Psoas muscle (tissue), 8 donors: ENCODE results near the gene FOXC2. TPM values are rescaled to one million over a fixed set of nuclear protein-coding genes. Genes with fewer than 3 reads are reported as not detected.

ENCODE experiments used
- ATAC-seq, 4 donors: fragments of 200-7000 bp; cut with Tn5 transposase; one replicate each; pipeline ENCODE4 v1.9.1; 2020; ENCODE audit warnings: moderate library complexity in 3 of 4, mild to moderate bottlenecking in 2 of 4
- DNase-seq, 2 donors: peaks; one replicate each; pipeline ENCODE4 v3.0.0-alpha.2; 2020
- H3K27ac ChIP-seq: fragments of 200-600 bp; one replicate; pipeline ENCODE4 v1.8.0; 2022
- H3K27me3 ChIP-seq, 3 donors: fragments of 200-600 bp in 1 of 3; one replicate each; pipeline versions ENCODE4 v1.6.1 to v1.8.0; 2013 to 2022; ENCODE audit warnings: low read length in 2 of 3, mild to moderate bottlenecking in 2 of 3, moderate library complexity in 1 of 3; ENCODE audit not compliant: insufficient read depth in 3 of 3
- H3K36me3 ChIP-seq, 2 donors: fragments of 200-600 bp in 1 of 2; one replicate each; pipeline versions ENCODE4 v1.6.1 to v1.8.0; 2013 to 2022; ENCODE audit warnings: low read depth in 1 of 2, mild to moderate bottlenecking in 1 of 2, moderate library complexity in 1 of 2; ENCODE audit not compliant: insufficient read depth in 1 of 2
- H3K4me1 ChIP-seq: fragments of 200-600 bp; one replicate; pipeline ENCODE4 v1.8.0; 2022
- H3K4me3 ChIP-seq: fragments of 200-600 bp; one replicate; pipeline ENCODE4 v1.8.0; 2022; ENCODE audit warnings: mild to moderate bottlenecking
- H3K9me3 ChIP-seq: fragments of 200-600 bp; one replicate; pipeline ENCODE4 v1.8.0; 2022
- CTCF ChIP-seq: fragments of 200-600 bp; IDR thresholded peaks from one replicate; pipeline ENCODE4 v1.8.0; 2022; ENCODE audit warnings: antibody characterized with exemption
- whole genome bisulfite sequencing, 3 donors: extraction: QIAGEN DNeasy Blood & Tissue Kit; methylation state at CpG; one replicate each; pipeline versions ENCODE4 v1.1.6 to v1.1.7; 2013; 5-methylcytosine and 5-hydroxymethylcytosine counted together
- intact Hi-C, 2 donors: fragments of 100-400 bp; cut with DNase I; formaldehyde crosslinking; loops; one replicate each; pipeline versions ENCODE4 v1.11.0 to v1.14.2; 2022
- polyA plus RNA-seq, 3 donors: library from polyadenylated mRNA; stranded (reverse); fragments of 200-250 nt; gene quantifications; one replicate each; pipeline ENCODE4 v1.2.3, GENCODE V29; 2013
- total RNA-seq, 4 donors: library from RNA; stranded (reverse); fragmentation: NEBNext Ultra II Directional in 2 of 4; extraction: Animal tissue kit (Norgen Biotek cat#: 25700) in 2 of 4; gene quantifications; one replicate each; pipeline versions ENCODE4 v1.2.1 to v1.2.4, GENCODE V29; 2021 to 2023
- donor health status: healthy with polysubstance abuse.
- donor health status: DM: no; HTN: no; CAD: no; lungs with moderate emphysema.
- donor health status: Bipolar disorder and iron deficiency.
- donor health status: healthy.
- donor health status: DM: yes; HTN: yes; CAD: no.
- donor health status: DM: no; HTN: no; CAD: no.
- donor health status: DM: no; HTN: no; CAD: no.
- donor health status: DM: yes; HTN: yes; CAD: no.

The FOXC2 gene
- total and polyA plus RNA-seq, 7 donors: 0.14 to 0.34 (median 0.18) TPM

GRCh38 chr16:86567701-86568581 is 1.3 kb downstream of the FOXC2 start:
- no peak overlapping the region for H3K27ac ChIP-seq
- H3K4me3 ChIP-seq: peak overlapping the region; percentile 52
- H3K9me3 ChIP-seq: no peaks in the 10 kb centered on the region
- H3K4me1 ChIP-seq: peaks cover 5% of the 10 kb centered on the region
- ATAC-seq (no peak), DNase-seq (no peak)
- intact Hi-C loops: no loop called here
- no peaks in the 10 kb centered on the region for H3K36me3 ChIP-seq
- WGBS, 3 donors: 1 to 2% (median 1%) methylated on average over 54 to 116 of the region's 116 CpGs
- peaks cover 0 to 90% (median 49%) of the 10 kb centered on the region in 3 donors for H3K27me3 ChIP-seq
- TF ChIP-seq CTCF: no peak

- intact Hi-C loops: no loop called here
- WGBS, 3 donors: 7 to 8% (median 8%) methylated on average over 31 to 33 of the region's 33 CpGs
- Histone ChIP-seq H3K36me3 (no peaks in the 10 kb centered on the region), H3K4me3 (peak overlapping the region; percentile 48), H3K27me3 (peaks cover 0 to 99% (median 53%) of the 10 kb centered on the region in 3 donors), H3K9me3 (no peaks in the 10 kb centered on the region), H3K4me1 (peaks cover 4% of the 10 kb centered on the region), H3K27ac (no peak overlapping the region)
- no peak for DNase-seq
- no peak for TF ChIP-seq CTCF
- ATAC-seq: no peak
Measured at GRCh38 chr16:86568677-86569623, 2.3 kb downstream of the FOXC2 start.

GRCh38 chr16:86569701-86570447 is 3.2 kb downstream of the FOXC2 start:
- ATAC-seq: no peak
- no peak for DNase-seq
- Histone ChIP-seq H3K36me3 (no peaks in the 10 kb centered on the region), H3K4me1 (no peaks in the 10 kb centered on the region), H3K4me3 (peak overlapping the region; percentile 25), H3K9me3 (no peaks in the 10 kb centered on the region), H3K27me3 (peaks cover 2 to 99% (median 51%) of the 10 kb centered on the region in 3 donors), H3K27ac (no peak overlapping the region)
- TF ChIP-seq CTCF: no peak
- 30 to 36% (median 32%) methylated on average over 13 of the region's 13 CpGs for WGBS, 3 donors
- intact Hi-C loops: no loop called here
